Measurements from ENCODE around the gene YY1.

GRCh38 chr14:100304825-100305323 is 65.9 kb downstream of the YY1 start:
- TF ChIP-seq, protein P1, sequence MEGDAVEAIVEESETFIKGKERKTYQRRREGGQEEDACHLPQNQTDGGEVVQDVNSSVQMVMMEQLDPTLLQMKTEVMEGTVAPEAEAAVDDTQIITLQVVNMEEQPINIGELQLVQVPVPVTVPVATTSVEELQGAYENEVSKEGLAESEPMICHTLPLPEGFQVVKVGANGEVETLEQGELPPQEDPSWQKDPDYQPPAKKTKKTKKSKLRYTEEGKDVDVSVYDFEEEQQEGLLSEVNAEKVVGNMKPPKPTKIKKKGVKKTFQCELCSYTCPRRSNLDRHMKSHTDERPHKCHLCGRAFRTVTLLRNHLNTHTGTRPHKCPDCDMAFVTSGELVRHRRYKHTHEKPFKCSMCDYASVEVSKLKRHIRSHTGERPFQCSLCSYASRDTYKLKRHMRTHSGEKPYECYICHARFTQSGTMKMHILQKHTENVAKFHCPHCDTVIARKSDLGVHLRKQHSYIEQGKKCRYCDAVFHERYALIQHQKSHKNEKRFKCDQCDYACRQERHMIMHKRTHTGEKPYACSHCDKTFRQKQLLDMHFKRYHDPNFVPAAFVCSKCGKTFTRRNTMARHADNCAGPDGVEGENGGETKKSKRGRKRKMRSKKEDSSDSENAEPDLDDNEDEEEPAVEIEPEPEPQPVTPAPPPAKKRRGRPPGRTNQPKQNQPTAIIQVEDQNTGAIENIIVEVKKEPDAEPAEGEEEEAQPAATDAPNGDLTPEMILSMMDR (conservative IDR thresholded peaks at IDR 0.05; ENCODE audit: low read length): no peak
- TF ChIP-seq EZH2phosphoT487 (IDR thresholded peaks at IDR 0.05; ENCODE audit: borderline replicate concordance): no peak

Measured in Loucy (cell line).